SW 1271 (cell line): ENCODE data around the gene SLC39A3.
A peak's percentile ranks its signal among the peaks of the same experiment; 100 is the strongest.

Experiments
- DNase-seq, 2 experiments: peaks; one replicate each; lab custom pipeline; 2025; lab: John Stamatoyannopoulos, UW

Gene SLC39A3

GRCh38 chr19:2739602-2740313 is at the start of gene SLC39A3:
Gene SLC39A3, minus strand, starts transcription at chr19:2740017. Its CDS starts 2,760 bp downstream, at chr19:2737257.
- DNase-seq = peak; percentile 85 to 95

- DNase-seq = no peak
These were observed 48.4 kb upstream of the SLC39A3 start for GRCh38 chr19:2788237-2788636.

- no peak for DNase-seq
These were observed 47.3 kb upstream of the SLC39A3 start for GRCh38 chr19:2787115-2787514.

GRCh38 chr19:2785244-2785997 is 45.6 kb upstream of the SLC39A3 start, which contains the start of gene THOP1:
Gene THOP1, plus strand, starts transcription at chr19:2785503. Its CDS starts 160 bp downstream, at chr19:2785663.
- DNase-seq = peak; percentile 91 to 98

- DNase-seq = no peak
These were observed 43.9 kb upstream of the SLC39A3 start for GRCh38 chr19:2783781-2784145.

- DNase-seq = peak; percentile 97 to 99
These were observed 43.3 kb upstream of the SLC39A3 start, which contains the start of gene SGTA for GRCh38 chr19:2782936-2783780. Gene SGTA, minus strand, starts transcription at chr19:2783273. Its CDS starts 14,205 bp downstream, at chr19:2769068.

GRCh38 chr19:2782329-2782935 is 42.6 kb upstream of the SLC39A3 start:
- DNase-seq = no peak

- DNase-seq = no peak
These were observed 40.5 kb upstream of the SLC39A3 start for GRCh38 chr19:2780284-2780683.

GRCh38 chr19:2779121-2779740 is 39.4 kb upstream of the SLC39A3 start:
- no peak for DNase-seq

GRCh38 chr19:2777952-2778683 is 38.3 kb upstream of the SLC39A3 start:
- no peak for DNase-seq

- DNase-seq = no peak
These were observed 36.0 kb upstream of the SLC39A3 start for GRCh38 chr19:2775556-2776430.

GRCh38 chr19:2774953-2775555 is 35.2 kb upstream of the SLC39A3 start:
- no peak for DNase-seq

GRCh38 chr19:2774083-2774679 is 34.4 kb upstream of the SLC39A3 start:
- no peak for DNase-seq

GRCh38 chr19:2771786-2772674 is 32.2 kb upstream of the SLC39A3 start:
- no peak for DNase-seq

GRCh38 chr19:2770055-2771013 is 30.5 kb upstream of the SLC39A3 start:
- no peak for DNase-seq

GRCh38 chr19:2769218-2769617 is 29.4 kb upstream of the SLC39A3 start:
- no peak for DNase-seq
